ENCODE results near the gene AQP10.

GRCh38 chr1:154327466-154328317 lies 6.8 kb downstream of the AQP10 start:
- TF ChIP-seq, protein P1, sequence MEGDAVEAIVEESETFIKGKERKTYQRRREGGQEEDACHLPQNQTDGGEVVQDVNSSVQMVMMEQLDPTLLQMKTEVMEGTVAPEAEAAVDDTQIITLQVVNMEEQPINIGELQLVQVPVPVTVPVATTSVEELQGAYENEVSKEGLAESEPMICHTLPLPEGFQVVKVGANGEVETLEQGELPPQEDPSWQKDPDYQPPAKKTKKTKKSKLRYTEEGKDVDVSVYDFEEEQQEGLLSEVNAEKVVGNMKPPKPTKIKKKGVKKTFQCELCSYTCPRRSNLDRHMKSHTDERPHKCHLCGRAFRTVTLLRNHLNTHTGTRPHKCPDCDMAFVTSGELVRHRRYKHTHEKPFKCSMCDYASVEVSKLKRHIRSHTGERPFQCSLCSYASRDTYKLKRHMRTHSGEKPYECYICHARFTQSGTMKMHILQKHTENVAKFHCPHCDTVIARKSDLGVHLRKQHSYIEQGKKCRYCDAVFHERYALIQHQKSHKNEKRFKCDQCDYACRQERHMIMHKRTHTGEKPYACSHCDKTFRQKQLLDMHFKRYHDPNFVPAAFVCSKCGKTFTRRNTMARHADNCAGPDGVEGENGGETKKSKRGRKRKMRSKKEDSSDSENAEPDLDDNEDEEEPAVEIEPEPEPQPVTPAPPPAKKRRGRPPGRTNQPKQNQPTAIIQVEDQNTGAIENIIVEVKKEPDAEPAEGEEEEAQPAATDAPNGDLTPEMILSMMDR (IDR thresholded peaks at IDR 0.05; ENCODE audit: borderline replicate concordance, extremely low read depth, low read length, poor library complexity, severe bottlenecking), result no peak
- TF ChIP-seq EZH2 (IDR thresholded peaks at IDR 0.05; ENCODE audit: borderline replicate concordance, low read depth, low read length, severe bottlenecking), result no peak

All from DND-41 (cell line).